ENCODE measurements around the gene DNTT.

GRCh38 chr10:96339383-96339782 lies 35.1 kb downstream of the DNTT start:
- TF ChIP-seq CTCF (IDR thresholded peaks at IDR 0.05; ENCODE audit: insufficient read depth, low read length, poor library complexity, severe bottlenecking) (no peak), EZH2phosphoT487 (conservative IDR thresholded peaks at IDR 0.05; ENCODE audit: low read length) (no peak)
